ENCODE data around the gene ESRRA.

- no peak for TF ChIP-seq YY1 (IDR thresholded peaks at IDR 0.05; ENCODE audit: insufficient read depth, insufficient read length)
- TF ChIP-seq ZNF274 (IDR thresholded peaks at IDR 0.05; ENCODE audit: low read depth, low read length) = no peak
- TF ChIP-seq SUZ12 (IDR thresholded peaks at IDR 0.05; ENCODE audit: extremely low read depth, insufficient read depth, insufficient read length) = no peak
These were observed 42.0 kb upstream of the ESRRA start for GRCh38 chr11:64263021-64263946.
